GM12878 (cell line): ENCODE results near the gene DISP3.

ENCODE experiments used
- CHD2 ChIP-seq: IDR thresholded peaks from 2 replicates; pipeline ENCODE4 v1.6.1; 2011; ENCODE audit warnings: low read depth, low read length, improper control_type of control experiment, borderline replicate concordance
- CTCF ChIP-seq, 3 experiments: IDR thresholded peaks in 2 of 3; conservative IDR thresholded peaks in 1 of 3; 2 replicates each; pipeline ENCODE4 v1.5.1; 2011; ENCODE audit warnings: low read depth in 3 of 3, low read length in 3 of 3, mild to moderate bottlenecking in 3 of 3, control low read depth in 2 of 3, moderate library complexity in 2 of 3, inconsistent platforms in 1 of 3, mixed read lengths in 1 of 3; ENCODE audit not compliant: control insufficient read depth in 2 of 3, insufficient read depth in 1 of 3; ENCODE audit errors: extremely low read depth in 1 of 3
- MTA2 ChIP-seq: fragments of 450-650 bp; IDR thresholded peaks from 2 replicates; pipeline ENCODE4 v1.6.1; 2016; ENCODE audit warnings: low read depth, mild to moderate bottlenecking, moderate library complexity
- PML ChIP-seq: IDR thresholded peaks from 2 replicates; pipeline ENCODE4 v1.6.1; 2012; ENCODE audit warnings: low read length, inconsistent platforms
- RAD21 ChIP-seq: IDR thresholded peaks from 2 replicates; pipeline ENCODE4 v1.6.1; 2011; ENCODE audit warnings: mild to moderate bottlenecking, low read depth, low read length, moderate library complexity; ENCODE audit not compliant: insufficient read depth

- TF ChIP-seq PML, result no peak
- no peak for TF ChIP-seq CHD2
- no peak for TF ChIP-seq RAD21
- no peak for TF ChIP-seq MTA2
- TF ChIP-seq CTCF (IDR thresholded peaks at IDR 0.05 in 2 of 3, conservative IDR thresholded peaks at IDR 0.05 in 1 of 3; ENCODE audit: control insufficient read depth in 2 of 3, extremely low read depth in 1 of 3, insufficient read depth in 1 of 3, low read depth in 3 of 3, low read length in 3 of 3), result no peak
These were observed 49.7 kb upstream of the DISP3 start for GRCh38 chr1:11429226-11429625.
